ENCODE results near the gene NPVF. TPM values are rescaled to one million over a fixed set of nuclear protein-coding genes. Genes with fewer than 3 reads are reported as not detected.
A peak's percentile ranks its signal among the peaks of the same experiment; 100 is the strongest.

NPVF gene
- total and polyA plus RNA-seq, 7 experiments from 2014 or later, result not detected

- Histone ChIP-seq H3K4me1 (ENCODE audit: control insufficient read depth in 2 of 2, insufficient read depth in 2 of 2, low read length in 2 of 2) (no peaks in the 10 kb centered on the region), H3K4me3 (ENCODE audit: low read length) (no peak overlapping the region), H3K9me3 (ENCODE audit: control insufficient read depth in 2 of 3, low read length in 3 of 3) (no peaks in the 10 kb centered on the region), H3K27ac (ENCODE audit: low read depth, low read length) (no peak overlapping the region), H3K36me3 (ENCODE audit: control insufficient read depth in 2 of 3, insufficient read depth in 3 of 3, low read length in 3 of 3) (no peaks in the 10 kb centered on the region), H3K27me3 (ENCODE audit: control insufficient read depth in 2 of 2, insufficient read depth in 2 of 2, low read length in 2 of 2) (no peaks in the 10 kb centered on the region)
- ATAC-seq (no peak), DNase-seq (no peak)
- peaks cover 0 to 1% (median 0%) of the 10 kb centered on the region in 7 donors for H3K4me1 Mint-ChIP-seq
- peaks cover 0 to 11% (median 0%) of the 10 kb centered on the region in 11 donors for H3K9me3 Mint-ChIP-seq
- H3K27me3 Mint-ChIP-seq, result peaks cover 0 to 36% (median 6%) of the 10 kb centered on the region in 5 donors
- H3K4me3 Mint-ChIP-seq, result no peak overlapping the region
- ChIA-PET CTCF (interaction anchor here (0.6 kb wide), 1 partner anchor 130 kb away, joined by 5 read pairs; no protein-coding TSS in a partner anchor), POLR2A (no interaction called here)
- H3K36me3 Mint-ChIP-seq, result peaks cover 0 to 5% (median 0%) of the 10 kb centered on the region in 5 donors
- intact Hi-C loops (cut with micrococcal nuclease), result no loop called here
- H3K27ac Mint-ChIP-seq, result no peak overlapping the region
Observed at GRCh38 chr7:25194036-25194435, 34.2 kb downstream of the NPVF start.

GRCh38 chr7:25192043-25192442, 36.2 kb downstream of the NPVF start:
- DNase-seq (no peak), ATAC-seq (no peak)
- Mint-ChIP-seq H3K27me3 (peaks cover 0 to 29% (median 6%) of the 10 kb centered on the region in 5 donors), H3K9me3 (peaks cover 0 to 11% (median 0%) of the 10 kb centered on the region in 11 donors), H3K36me3 (peaks cover 0 to 5% (median 0%) of the 10 kb centered on the region in 5 donors), H3K27ac (no peak overlapping the region), H3K4me1 (peaks cover 0 to 1% (median 0%) of the 10 kb centered on the region in 7 donors), H3K4me3 (no peak overlapping the region)
- Histone ChIP-seq H3K4me3 (ENCODE audit: low read length) (no peak overlapping the region), H3K4me1 (ENCODE audit: control insufficient read depth in 2 of 2, insufficient read depth in 2 of 2, low read length in 2 of 2) (no peaks in the 10 kb centered on the region), H3K27ac (ENCODE audit: low read depth, low read length) (no peak overlapping the region), H3K9me3 (ENCODE audit: control insufficient read depth in 2 of 3, low read length in 3 of 3) (no peaks in the 10 kb centered on the region), H3K36me3 (ENCODE audit: control insufficient read depth in 2 of 3, insufficient read depth in 3 of 3, low read length in 3 of 3) (no peaks in the 10 kb centered on the region), H3K27me3 (ENCODE audit: control insufficient read depth in 2 of 2, insufficient read depth in 2 of 2, low read length in 2 of 2) (no peaks in the 10 kb centered on the region)
- intact Hi-C loops (cut with micrococcal nuclease), result no loop called here
- CTCF ChIA-PET, result no interaction called here
- POLR2A ChIA-PET, result no interaction called here

GRCh38 chr7:25189197-25189596, 39.1 kb downstream of the NPVF start:
- no peaks in the 10 kb centered on the region for H3K36me3 Mint-ChIP-seq
- intact Hi-C loops (cut with micrococcal nuclease), result no loop called here
- no peak overlapping the region for H3K27ac Mint-ChIP-seq
- ChIA-PET CTCF (no interaction called here), POLR2A (interaction anchor here (0.9 kb wide), 1 partner anchor 14 kb away, joined by 3 read pairs; no protein-coding TSS in a partner anchor)
- ATAC-seq (no peak), DNase-seq (no peak)
- no peaks in the 10 kb centered on the region for H3K4me1 ChIP-seq (ENCODE audit: control insufficient read depth in 2 of 2, insufficient read depth in 2 of 2, low read length in 2 of 2)
- H3K9me3 Mint-ChIP-seq, result peaks cover 0 to 6% (median 0%) of the 10 kb centered on the region in 11 donors
- H3K27ac ChIP-seq (ENCODE audit: low read depth, low read length), result no peak overlapping the region
- H3K9me3 ChIP-seq (ENCODE audit: control insufficient read depth in 2 of 3, low read length in 3 of 3), result no peaks in the 10 kb centered on the region
- H3K27me3 ChIP-seq (ENCODE audit: control insufficient read depth in 2 of 2, insufficient read depth in 2 of 2, low read length in 2 of 2), result no peaks in the 10 kb centered on the region
- H3K4me3 Mint-ChIP-seq, result no peak overlapping the region
- H3K4me1 Mint-ChIP-seq, result no peaks in the 10 kb centered on the region
- H3K27me3 Mint-ChIP-seq, result peaks cover 0 to 22% (median 6%) of the 10 kb centered on the region in 5 donors
- no peak overlapping the region for H3K4me3 ChIP-seq (ENCODE audit: low read length)
- no peaks in the 10 kb centered on the region for H3K36me3 ChIP-seq (ENCODE audit: control insufficient read depth in 2 of 3, insufficient read depth in 3 of 3, low read length in 3 of 3)

GRCh38 chr7:25187932-25188331, 40.4 kb downstream of the NPVF start:
- ChIA-PET CTCF (no interaction called here), POLR2A (no interaction called here)
- H3K4me1 Mint-ChIP-seq, result no peaks in the 10 kb centered on the region
- Histone ChIP-seq H3K27ac (ENCODE audit: low read depth, low read length) (no peak overlapping the region), H3K36me3 (ENCODE audit: control insufficient read depth in 2 of 3, insufficient read depth in 3 of 3, low read length in 3 of 3) (no peaks in the 10 kb centered on the region), H3K9me3 (ENCODE audit: control insufficient read depth in 2 of 3, low read length in 3 of 3) (no peaks in the 10 kb centered on the region), H3K27me3 (ENCODE audit: control insufficient read depth in 2 of 2, insufficient read depth in 2 of 2, low read length in 2 of 2) (no peaks in the 10 kb centered on the region), H3K4me1 (ENCODE audit: control insufficient read depth in 2 of 2, insufficient read depth in 2 of 2, low read length in 2 of 2) (no peaks in the 10 kb centered on the region), H3K4me3 (ENCODE audit: low read length) (no peak overlapping the region)
- no peak for ATAC-seq
- no peak overlapping the region for H3K4me3 Mint-ChIP-seq
- no peaks in the 10 kb centered on the region for H3K36me3 Mint-ChIP-seq
- H3K9me3 Mint-ChIP-seq, result peaks cover 0 to 6% (median 0%) of the 10 kb centered on the region in 11 donors
- intact Hi-C loops (cut with micrococcal nuclease), result no loop called here
- no peak for DNase-seq
- H3K27ac Mint-ChIP-seq, result no peak overlapping the region
- peaks cover 0 to 14% (median 6%) of the 10 kb centered on the region in 5 donors for H3K27me3 Mint-ChIP-seq

DNA sequence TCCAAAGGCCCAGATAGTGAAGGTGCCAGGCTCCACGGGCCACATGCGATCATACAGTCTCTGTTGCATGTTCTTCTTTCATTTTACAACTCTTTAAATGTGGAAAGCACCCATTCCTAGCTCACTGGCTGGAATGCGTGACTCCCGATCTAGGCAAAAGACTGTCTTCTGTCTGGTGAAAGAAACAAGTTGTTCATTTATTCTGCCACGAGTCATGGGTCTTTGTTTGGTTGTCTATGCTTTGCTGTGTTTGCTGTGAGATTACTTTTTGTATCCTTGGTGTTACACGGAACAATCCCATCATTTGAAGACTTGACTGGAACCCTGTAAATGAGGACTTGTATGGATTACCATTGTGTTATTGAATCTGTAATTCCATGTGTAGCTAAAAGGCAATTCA, 41.9 kb downstream of the NPVF start:
- Histone ChIP-seq H3K27ac (ENCODE audit: low read depth, low read length) (no peak overlapping the region), H3K4me3 (ENCODE audit: low read length) (no peak overlapping the region), H3K9me3 (ENCODE audit: control insufficient read depth in 2 of 3, low read length in 3 of 3) (no peaks in the 10 kb centered on the region), H3K27me3 (ENCODE audit: control insufficient read depth in 2 of 2, insufficient read depth in 2 of 2, low read length in 2 of 2) (no peaks in the 10 kb centered on the region), H3K4me1 (ENCODE audit: control insufficient read depth in 2 of 2, insufficient read depth in 2 of 2, low read length in 2 of 2) (no peaks in the 10 kb centered on the region), H3K36me3 (ENCODE audit: control insufficient read depth in 2 of 3, insufficient read depth in 3 of 3, low read length in 3 of 3) (no peaks in the 10 kb centered on the region)
- ATAC-seq (no peak), DNase-seq (no peak)
- no peak overlapping the region for H3K4me3 Mint-ChIP-seq
- POLR2A ChIA-PET, result no interaction called here
- peaks cover 0 to 16% (median 0%) of the 10 kb centered on the region in 5 donors for H3K27me3 Mint-ChIP-seq
- H3K4me1 Mint-ChIP-seq, result peaks cover 0 to 8% (median 0%) of the 10 kb centered on the region in 7 donors
- H3K36me3 Mint-ChIP-seq, result no peaks in the 10 kb centered on the region
- CTCF ChIA-PET, result interaction anchor here (0.7 kb wide), 1 partner anchor 26 kb away, joined by 3 read pairs; no protein-coding TSS in a partner anchor
- intact Hi-C loops (cut with micrococcal nuclease), result no loop called here
- no peaks in the 10 kb centered on the region for H3K9me3 Mint-ChIP-seq
- no peak overlapping the region for H3K27ac Mint-ChIP-seq

DNA sequence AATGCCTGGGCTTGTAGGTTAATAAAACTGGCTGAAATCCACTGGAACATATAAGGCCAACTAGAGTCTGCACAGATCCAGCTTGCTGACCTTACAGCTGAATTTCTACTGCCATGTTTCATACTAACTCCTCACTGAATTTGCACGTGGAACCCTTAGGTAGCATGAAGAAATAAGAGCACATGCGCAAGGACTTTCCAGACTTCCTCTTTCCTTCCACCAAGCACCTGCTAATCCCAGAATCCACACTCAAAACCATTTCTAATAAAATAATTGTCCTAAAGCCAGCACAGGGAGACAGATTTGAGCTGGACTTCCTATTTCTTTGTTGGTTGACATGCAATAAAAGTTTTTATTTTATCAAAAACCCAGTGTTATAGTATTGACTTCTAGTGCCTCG, 46.8 kb downstream of the NPVF start:
- DNase-seq, result no peak
- Mint-ChIP-seq H3K36me3 (peaks cover 0 to 9% (median 8%) of the 10 kb centered on the region in 5 donors), H3K4me3 (peak overlapping the region in 9 of 10 donors; percentile 48 to 93 (median 86)), H3K27me3 (peaks cover 0 to 14% (median 0%) of the 10 kb centered on the region in 5 donors), H3K4me1 (peaks cover 13 to 31% (median 22%) of the 10 kb centered on the region in 7 donors), H3K9me3 (no peaks in the 10 kb centered on the region), H3K27ac (peak overlapping the region in 5 of 9 donors; percentile 88 to 95 (median 92))
- Histone ChIP-seq H3K27ac (ENCODE audit: low read depth, low read length) (no peak overlapping the region), H3K4me3 (ENCODE audit: low read length) (no peak overlapping the region), H3K4me1 (ENCODE audit: control insufficient read depth in 2 of 2, insufficient read depth in 2 of 2, low read length in 2 of 2) (peaks cover 6 to 7% of the 10 kb centered on the region in 2 donors), H3K27me3 (ENCODE audit: control insufficient read depth in 2 of 2, insufficient read depth in 2 of 2, low read length in 2 of 2) (no peaks in the 10 kb centered on the region), H3K9me3 (ENCODE audit: control insufficient read depth in 2 of 3, low read length in 3 of 3) (no peaks in the 10 kb centered on the region), H3K36me3 (ENCODE audit: control insufficient read depth in 2 of 3, insufficient read depth in 3 of 3, low read length in 3 of 3) (no peaks in the 10 kb centered on the region)
- ChIA-PET CTCF (no interaction called here), POLR2A (interaction anchor here (0.7 kb wide), 1 partner anchor 15 kb away, joined by 3 read pairs; no protein-coding TSS in a partner anchor)
- ATAC-seq, result no peak
- intact Hi-C loops (cut with micrococcal nuclease), result loop anchor here (2.0 to 5.0 kb wide), 7 partner anchors 207 to 1884 kb away; partner anchors contain the start of genes CCDC126 (in 2 of the 2) and MALSU1 (in 1 of the 2)
